Measurements from ENCODE around the gene STK32C. TPM values are rescaled to one million over a fixed set of nuclear protein-coding genes. Genes with fewer than 3 reads are reported as not detected.

Gene STK32C
- total and polyA plus RNA-seq, 10 of the 15 experiments (the other 5 are each of a cell fraction or from before 2014, with no cell fraction given): 1.5 to 18.1 (median 6.4) TPM

DNA sequence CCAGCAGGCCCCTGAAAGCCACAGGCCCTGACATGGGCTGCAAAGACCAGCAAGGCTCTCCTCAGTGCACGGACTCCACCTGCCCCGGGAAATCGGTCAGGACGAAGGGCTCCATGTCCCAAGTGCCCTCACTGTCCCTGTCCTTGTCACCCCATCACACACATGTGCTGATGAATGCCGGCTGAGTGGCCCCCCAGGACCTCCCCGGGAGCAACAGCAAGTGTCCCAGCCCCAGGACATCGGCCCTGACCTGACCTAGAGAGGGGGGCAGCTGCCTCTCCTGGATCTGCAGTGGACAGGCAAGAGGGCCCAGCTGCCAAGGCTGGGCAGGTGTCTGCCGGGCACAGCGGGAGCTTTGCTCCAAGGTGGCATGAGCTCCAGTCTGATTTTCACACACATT is 49.8 kb downstream of the STK32C start:
- 52% methylated on average over 7 of the region's 9 CpGs for WGBS (ENCODE audit: insufficient coverage, insufficient replicate concordance, low lambda C conversion rate, missing lambda C conversion rate)
- in situ Hi-C loops (cut with MboI) (no loop called here), intact Hi-C loops (cut with micrococcal nuclease; ENCODE audit: unreplicated experiment) (no loop called here)
- no peak for ATAC-seq
- no peaks in the 10 kb centered on the region for H3K4me1 ChIP-seq (ENCODE audit: control insufficient read depth, insufficient read depth, low read length)
- no peak overlapping the region for H3K9ac ChIP-seq (ENCODE audit: control insufficient read depth, insufficient read depth, low read length)
- H3K4me3 ChIP-seq: no peak overlapping the region
- no peak for DNase-seq (ENCODE audit: low read depth, low spot score)
- H3K27me3 ChIP-seq (replicated peaks in 1 of 2; ENCODE audit: control insufficient read depth in 2 of 2, insufficient read depth in 2 of 2, low read length in 1 of 2): no peaks in the 10 kb centered on the region
- no peak for TF ChIP-seq NFYB (IDR thresholded peaks at IDR 0.05; ENCODE audit: insufficient read depth, low read depth, low read length)
- no peak for TF ChIP-seq POU2F2 (IDR thresholded peaks at IDR 0.05; ENCODE audit: borderline replicate concordance, low read depth, low read length)
- no peak for TF ChIP-seq IRF4 (IDR thresholded peaks at IDR 0.05; ENCODE audit: low read depth, low read length)
- TF ChIP-seq SMAD1 (IDR thresholded peaks at IDR 0.05; ENCODE audit: low read depth, partially characterized antibody): no peak
- TF ChIP-seq E2F8 (IDR thresholded peaks at IDR 0.05; ENCODE audit: low read depth, partially characterized antibody): no peak
- TF ChIP-seq POLR2AphosphoS5 (IDR thresholded peaks at IDR 0.05; ENCODE audit: low read length): no peak
- no peak for TF ChIP-seq CREM (IDR thresholded peaks at IDR 0.05; ENCODE audit: low read depth)
- TF ChIP-seq CHD4 (IDR thresholded peaks at IDR 0.05): no peak
- no peak for TF ChIP-seq POLR2A (IDR thresholded peaks at IDR 0.05; ENCODE audit: low read depth, low read length)
- TF ChIP-seq ETV6 (conservative IDR thresholded peaks at IDR 0.05 in 1 of 2, IDR thresholded peaks at IDR 0.05 in 1 of 2; ENCODE audit: borderline replicate concordance in 1 of 2, low read depth in 1 of 2): no peak
- TF ChIP-seq CHD1 (IDR thresholded peaks at IDR 0.05; ENCODE audit: low read depth, low read length): no peak
- no peak for TF ChIP-seq FOXM1 (IDR thresholded peaks at IDR 0.05; ENCODE audit: low read depth, low read length)
- no peak for TF ChIP-seq ASH2L (IDR thresholded peaks at IDR 0.05; ENCODE audit: borderline replicate concordance, low read depth)
- TF ChIP-seq KAT2A (conservative IDR thresholded peaks at IDR 0.05; ENCODE audit: control insufficient read depth, low read depth, low read length): no peak
- TF ChIP-seq CBX3 (IDR thresholded peaks at IDR 0.05; ENCODE audit: borderline replicate concordance, low read depth): no peak
- no peak for TF ChIP-seq JUNB (IDR thresholded peaks at IDR 0.05)
- no peak for FAIRE-seq
- BruUV-seq (replicated peaks): no TSS peak
- ChIA-PET CTCF (no interaction called here), POLR2A (no interaction called here), RAD21 (ENCODE audit: unreplicated experiment) (no interaction called here), SMC1A (ENCODE audit: uncharacterized antibody, unreplicated experiment) (no interaction called here)
- H3K36me3 ChIP-seq (ENCODE audit: control insufficient read depth in 2 of 2, insufficient read depth in 2 of 2, low read length in 1 of 2): no peaks in the 10 kb centered on the region
- H3K79me2 ChIP-seq (ENCODE audit: control insufficient read depth, insufficient read depth, low read length): no peaks in the 10 kb centered on the region
- H3K27ac ChIP-seq (ENCODE audit: control insufficient read depth, insufficient read depth): no peak overlapping the region
- H4K20me1 ChIP-seq (ENCODE audit: control insufficient read depth, insufficient read depth): no peaks in the 10 kb centered on the region
- no peak overlapping the region for H2AFZ ChIP-seq (ENCODE audit: control insufficient read depth, low read depth, low read length)
- no peaks in the 10 kb centered on the region for H3K9me3 ChIP-seq (replicated peaks; ENCODE audit: control insufficient read depth, insufficient read depth, low read length)
- H3K4me2 ChIP-seq (ENCODE audit: control insufficient read depth, insufficient read depth): no peak overlapping the region

Data from GM12878 (cell line).